ENCODE results near the gene CLPSL2. TPM values are rescaled to one million over a fixed set of nuclear protein-coding genes. Genes with fewer than 3 reads are reported as not detected.

CLPSL2 gene
- total RNA-seq, 4 donors from 2014 or later: not detected

- no peaks in the 10 kb centered on the region for H3K9me3 ChIP-seq
- H3K4me1 ChIP-seq: no peaks in the 10 kb centered on the region
- DNase-seq: no peak
- H3K27me3 ChIP-seq: peaks cover 0 to 3% of the 10 kb centered on the region in 2 donors
- no peak overlapping the region for H3K4me3 ChIP-seq
- no peak for TF ChIP-seq POLR2A (IDR thresholded peaks at IDR 0.05)
- no peak for TF ChIP-seq CTCF (IDR thresholded peaks at IDR 0.05)
- H3K27ac ChIP-seq: no peak overlapping the region
- H3K36me3 ChIP-seq: no peaks in the 10 kb centered on the region
These were observed 7.8 kb downstream of the CLPSL2 start for GRCh38 chr6:35784200-35784599.

DNA sequence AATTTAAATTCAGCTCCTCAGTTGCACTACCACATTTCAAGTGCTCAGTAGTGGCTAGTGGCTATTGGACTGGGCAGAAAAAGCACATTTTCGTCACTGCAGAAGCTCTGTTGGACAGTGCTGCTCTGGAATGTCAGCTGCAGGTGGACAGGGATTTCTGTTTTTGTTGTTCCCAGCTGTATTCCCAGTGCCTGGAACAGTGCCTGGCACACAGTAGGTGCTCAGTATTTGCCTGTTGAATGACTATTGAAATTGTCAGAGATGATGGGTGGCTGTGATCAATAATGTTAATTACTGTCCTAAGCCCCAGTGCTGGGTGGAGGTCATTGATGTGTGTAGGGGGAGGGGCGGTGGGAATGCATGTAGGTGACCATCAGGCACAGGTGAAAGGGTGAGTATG is 9.9 kb downstream of the CLPSL2 start:
- no peaks in the 10 kb centered on the region for H3K4me1 ChIP-seq

DNA sequence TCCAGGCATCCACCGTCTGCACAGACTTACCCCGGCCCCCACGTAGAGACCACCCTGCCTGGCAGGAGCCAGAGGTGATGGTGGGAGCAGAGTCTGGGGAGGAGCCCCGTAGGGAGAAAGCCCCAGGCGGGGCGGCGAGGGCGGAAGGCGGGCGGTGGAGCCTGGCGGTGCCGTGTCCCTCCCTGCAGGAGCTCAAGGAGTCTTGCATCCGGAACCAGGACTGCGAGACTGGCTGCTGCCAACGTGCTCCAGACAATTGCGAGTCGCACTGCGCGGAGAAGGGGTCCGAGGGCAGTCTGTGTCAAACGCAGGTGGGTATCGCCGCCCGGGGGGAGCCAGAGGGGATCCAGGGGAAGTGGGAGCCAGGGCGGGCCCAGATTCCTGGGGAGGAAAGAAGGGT is 10.4 kb downstream of the CLPSL2 start:
- Histone ChIP-seq H3K4me3 (no peak overlapping the region), H3K4me1 (no peaks in the 10 kb centered on the region), H3K27ac (no peak overlapping the region)

More for the DNA sequence above, 9.9 kb downstream of the CLPSL2 start:
- DNase-seq: no peak
- Histone ChIP-seq H3K27me3 (peaks cover 0 to 3% of the 10 kb centered on the region in 2 donors), H3K9me3 (no peaks in the 10 kb centered on the region), H3K27ac (no peak overlapping the region), H3K4me3 (no peak overlapping the region), H3K36me3 (no peaks in the 10 kb centered on the region)
- TF ChIP-seq CTCF (IDR thresholded peaks at IDR 0.05) (no peak), POLR2A (IDR thresholded peaks at IDR 0.05) (no peak)

DNA sequence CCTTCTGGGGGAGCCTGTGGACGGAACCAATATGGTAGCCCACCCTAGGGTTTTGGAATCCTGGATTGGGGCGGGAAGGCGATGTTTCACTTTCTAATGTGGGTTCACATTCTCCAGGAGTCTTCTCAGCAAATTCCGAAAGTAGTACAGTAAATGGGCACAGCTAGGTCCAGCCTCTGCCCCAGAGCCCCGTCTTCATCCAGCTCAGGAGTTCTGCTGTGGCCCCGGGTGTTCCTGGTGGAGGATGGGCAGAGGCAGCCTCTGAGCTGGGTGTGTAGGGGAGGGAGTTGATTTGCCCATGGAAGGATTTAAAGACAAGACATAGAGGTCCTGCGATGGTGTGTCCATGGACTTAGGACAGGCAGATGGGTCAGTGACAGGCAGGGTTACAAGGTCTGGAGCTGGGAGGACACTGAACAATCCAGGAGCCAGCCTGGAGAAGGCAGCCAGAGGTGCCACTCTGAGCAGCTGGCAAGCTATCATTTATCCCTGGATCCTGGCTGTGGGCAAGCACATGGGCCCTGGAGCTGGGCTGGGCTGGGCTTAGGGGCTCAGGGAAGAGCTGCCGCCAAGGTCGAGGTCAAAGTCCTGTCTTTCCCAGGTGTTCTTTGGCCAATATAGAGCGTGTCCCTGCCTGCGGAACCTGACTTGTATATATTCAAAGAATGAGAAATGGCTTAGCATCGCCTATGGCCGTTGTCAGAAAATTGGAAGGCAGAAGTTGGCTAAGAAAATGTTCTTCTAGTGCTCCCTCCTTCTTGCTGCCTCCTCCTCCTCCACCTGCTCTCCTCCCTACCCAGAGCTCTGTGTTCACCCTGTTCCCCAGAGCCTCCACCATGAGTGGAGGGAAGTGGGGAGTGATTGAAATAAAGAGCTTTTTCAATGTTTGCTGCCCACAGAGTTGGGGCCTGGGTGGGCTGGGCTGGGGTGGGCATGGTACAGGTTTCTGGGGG is 11.1 kb downstream of the CLPSL2 start:
- DNase-seq: no peak
- Histone ChIP-seq H3K4me1 (no peaks in the 10 kb centered on the region), H3K27me3 (peaks cover 0 to 3% of the 10 kb centered on the region in 2 donors), H3K36me3 (no peaks in the 10 kb centered on the region), H3K4me3 (no peak overlapping the region), H3K9me3 (no peaks in the 10 kb centered on the region), H3K27ac (no peak overlapping the region)
- no peak for TF ChIP-seq POLR2A (IDR thresholded peaks at IDR 0.05)
- no peak for TF ChIP-seq CTCF (IDR thresholded peaks at IDR 0.05)

More for the DNA sequence above, 10.4 kb downstream of the CLPSL2 start:
- no peaks in the 10 kb centered on the region for H3K9me3 ChIP-seq
- DNase-seq: no peak
- peaks cover 0 to 3% of the 10 kb centered on the region in 2 donors for H3K27me3 ChIP-seq
- H3K36me3 ChIP-seq: no peaks in the 10 kb centered on the region
- TF ChIP-seq CTCF (IDR thresholded peaks at IDR 0.05) (no peak), POLR2A (IDR thresholded peaks at IDR 0.05) (no peak)

- Histone ChIP-seq H3K36me3 (no peaks in the 10 kb centered on the region), H3K27ac (no peak overlapping the region), H3K27me3 (peaks cover 0 to 3% of the 10 kb centered on the region in 2 donors), H3K9me3 (no peaks in the 10 kb centered on the region), H3K4me1 (no peaks in the 10 kb centered on the region), H3K4me3 (no peak overlapping the region)
- no peak for DNase-seq
- TF ChIP-seq POLR2A (IDR thresholded peaks at IDR 0.05): no peak
- TF ChIP-seq CTCF (IDR thresholded peaks at IDR 0.05): no peak
These were observed 12.1 kb downstream of the CLPSL2 start for GRCh38 chr6:35788423-35788982.

Data from Peyer's patch (tissue), 4 donors.